HepG2 (cell line): ENCODE results near the gene TUG1. TPM values are rescaled to one million over a fixed set of nuclear protein-coding genes. Genes with fewer than 3 reads are reported as not detected.

Source experiments
- ATAC-seq: fragments of 200-7000 bp; cut with Tn5 transposase; 3 replicates; pipeline ENCODE4 v1.9.1; 2020; ENCODE audit warnings: mild to moderate bottlenecking, moderate library complexity
- BruUV-seq: library from RNA; stranded (reverse); fragments of 400-500 nt; replicated peaks from 2 replicates; lab custom pipeline; 2021; lab: Mats Ljungman, UMichigan
- CTCF ChIA-PET: fragments of 300-600 bp; formaldehyde crosslinking; extraction: SDS; loops from one replicate; lab custom pipeline; 2021; ENCODE audit warnings: low total read pairs, inconsistent platforms, low intra/inter-chr PET ratio; lab: Yijun Ruan, JAX
- POLR2A ChIA-PET: fragments of 350-600 bp; sonication (Branson Sonifier 250); formaldehyde crosslinking; loops from one replicate; lab custom pipeline; 2020; ENCODE audit warnings: antibody characterized with exemption, inconsistent platforms; lab: Yijun Ruan, JAX
- DNase-seq: peaks from one replicate; pipeline ENCODE4 v3.0.0-alpha.2; 2015; ENCODE audit warnings: low spot score
- FAIRE-seq: peaks from 3 replicates; lab custom pipeline; 2011; peaks lifted over from hg19 to GRCh38; lab: Jason Lieb, UNC
- H2AFZ ChIP-seq: one replicate; pipeline ENCODE4 v1.6.1; 2011; ENCODE audit warnings: low read length, inconsistent platforms
- H3K27ac ChIP-seq: fragments of 300-600 bp; 3 replicates; pipeline ENCODE4 v1.8.0; 2011; ENCODE audit warnings: mixed run types, mild to moderate bottlenecking, mixed read lengths, low read length, inconsistent platforms; ENCODE audit not compliant: insufficient read depth; ENCODE audit errors: extremely low read length
- H3K27me3 ChIP-seq, 2 experiments: fragments of 200-600 bp in 1 of 2; 2 replicates in 1 of 2; 3 replicates in 1 of 2; pipeline versions ENCODE4 v1.6.0 to v1.8.0; 2011; ENCODE audit warnings: low read length in 2 of 2, mild to moderate bottlenecking in 2 of 2, moderate library complexity in 2 of 2, inconsistent platforms in 1 of 2; ENCODE audit not compliant: insufficient read depth in 2 of 2, control insufficient read depth in 1 of 2
- H3K36me3 ChIP-seq, 2 experiments: fragments of 200-600 bp in 1 of 2; replicated peaks in 1 of 2; 2 replicates in 1 of 2; 3 replicates in 1 of 2; pipeline versions ENCODE4 v1.5.1 to v1.8.0; 2011; ENCODE audit warnings: low read length in 2 of 2, inconsistent platforms in 1 of 2; ENCODE audit not compliant: insufficient read depth in 2 of 2, control insufficient read depth in 1 of 2
- H3K4me1 ChIP-seq: 2 replicates; pipeline ENCODE4 v1.5.1; 2012; ENCODE audit warnings: low read length, inconsistent platforms; ENCODE audit not compliant: insufficient read depth
- H3K4me2 ChIP-seq: 2 replicates; pipeline ENCODE4 v1.6.0; 2011; ENCODE audit warnings: low read depth, low read length, inconsistent platforms
- H3K4me3 ChIP-seq, 3 experiments: fragments of 200-600 bp in 1 of 3; sonication (generic), shearing (Covaris generic) in 1 of 3; replicated peaks in 1 of 3; 2 replicates each; pipeline ENCODE4 v1.5.1; 2011 to 2016; ENCODE audit warnings: low read length in 3 of 3, inconsistent platforms in 2 of 3, low read depth in 2 of 3, mild to moderate bottlenecking in 2 of 3, control low read depth in 1 of 3, mixed read lengths in 1 of 3; ENCODE audit not compliant: insufficient read depth in 1 of 3
- H3K79me2 ChIP-seq: one replicate; pipeline ENCODE4 v1.6.1; 2011; ENCODE audit warnings: low read length, inconsistent platforms; ENCODE audit not compliant: insufficient read depth
- H3K9ac ChIP-seq: 2 replicates; pipeline ENCODE4 v1.6.0; 2011; ENCODE audit warnings: mild to moderate bottlenecking, low read depth, low read length, inconsistent platforms; ENCODE audit not compliant: insufficient read depth
- H3K9me3 ChIP-seq: 2 replicates; pipeline ENCODE4 v1.5.1; 2012; ENCODE audit warnings: mild to moderate bottlenecking, low read length
- H4K20me1 ChIP-seq: 2 replicates; pipeline ENCODE4 v1.6.0; 2011; ENCODE audit warnings: inconsistent platforms, mild to moderate bottlenecking, low read length, moderate library complexity; ENCODE audit not compliant: insufficient read depth
- CBFB ChIP-seq: sonication (generic); formaldehyde crosslinking; IDR thresholded peaks from 2 replicates; pipeline ENCODE4 v1.4.0; 2020; ENCODE audit warnings: missing genetic modification reagents
- MZF1 ChIP-seq: sonication (generic); formaldehyde crosslinking; IDR thresholded peaks from 2 replicates; pipeline ENCODE4 v1.8.1; 2023; ENCODE audit warnings: mild to moderate bottlenecking, missing genetic modification reagents, borderline replicate concordance
- RFX1 ChIP-seq: fragments of 450-650 bp; IDR thresholded peaks from 2 replicates; pipeline ENCODE4 v1.6.1; 2017
- SNAPC5 ChIP-seq: sonication (generic); formaldehyde crosslinking; IDR thresholded peaks from 2 replicates; pipeline ENCODE4 v1.8.1; 2023; ENCODE audit warnings: mild to moderate bottlenecking, missing genetic modification reagents, borderline replicate concordance
- THAP8 ChIP-seq: sonication (generic); formaldehyde crosslinking; IDR thresholded peaks from 2 replicates; pipeline ENCODE4 v1.5.1; 2020; ENCODE audit warnings: missing genetic modification reagents, mild to moderate bottlenecking, borderline replicate concordance
- ZNF329 ChIP-seq: sonication (generic); formaldehyde crosslinking; IDR thresholded peaks from 2 replicates; pipeline ENCODE4 v1.9.0; 2021; ENCODE audit warnings: low read depth, mild to moderate bottlenecking, missing genetic modification reagents
- ZNF337 ChIP-seq: sonication (generic); formaldehyde crosslinking; IDR thresholded peaks from 2 replicates; pipeline ENCODE4 v1.5.1; 2020; ENCODE audit warnings: missing genetic modification reagents, low read depth, mild to moderate bottlenecking, borderline replicate concordance
- ZNF441 ChIP-seq: sonication (generic); formaldehyde crosslinking; IDR thresholded peaks from 2 replicates; pipeline ENCODE4 v1.7.0; 2021; ENCODE audit warnings: missing genetic modification reagents, borderline replicate concordance
- ZNF570 ChIP-seq: sonication (generic); formaldehyde crosslinking; IDR thresholded peaks from 2 replicates; pipeline ENCODE4 v1.4.0; 2020; ENCODE audit warnings: mild to moderate bottlenecking, missing genetic modification reagents, borderline replicate concordance
- ZNF7 ChIP-seq: IDR thresholded peaks from 2 replicates; pipeline ENCODE4 v1.6.1; 2016; ENCODE audit warnings: missing biosample characterization, missing genetic modification reagents
- WGBS: methylation state at CpG from one replicate; pipeline ENCODE4 v1.1.6; 2017; ENCODE audit warnings: low lambda C conversion rate; 5-methylcytosine and 5-hydroxymethylcytosine counted together
- in situ Hi-C: cut with HindIII; loops from 2 replicates; pipeline ENCODE4 v1.10.0; 2017; ENCODE audit warnings: low pct_unique_long_range_greater_than_20kb; ENCODE audit not compliant: extremely low pct_ligation_motif_present
- intact Hi-C: fragments of 100-400 bp; cut with micrococcal nuclease; formaldehyde crosslinking; loops from one replicate; pipeline ENCODE4 v1.10.0; 2022; ENCODE audit not compliant: unreplicated experiment
- polyA plus RNA-seq, 8 experiments: library from polyadenylated mRNA; depleted of rRNA in 3 of 8; stranded (reverse) in 7 of 8; unstranded in 1 of 8; fragments of >200 nt; fragmentation: Illumina TruSeq in 4 of 8; extraction: Trizol in 4 of 8; gene quantifications; 2 replicates each; pipeline versions ENCODE4 v1.2.1 to v1.2.3, GENCODE V29; 2011 to 2016; ENCODE audit warnings: low read depth in 4 of 8, missing spikeins in 1 of 8, mixed read lengths in 1 of 8; ENCODE audit not compliant: insufficient read depth in 1 of 8
- total RNA-seq, 5 experiments: library from RNA; depleted of rRNA; stranded (reverse); fragments of >200 nt; fragmentation: Illumina TruSeq; extraction: Trizol; gene quantifications; 2 replicates each; pipeline ENCODE4 v1.2.3, GENCODE V29; 2016; ENCODE audit warnings: low read depth in 1 of 5

TUG1 gene
- total and polyA plus RNA-seq, 2 of the 13 experiments (the other 11 are each of a cell fraction or from before 2014, with no cell fraction given) = 35.2 to 122 TPM

GRCh38 chr22:30978304-30978962 lies 9.4 kb downstream of the TUG1 start (continued):
- TF ChIP-seq ZNF441 (CRISPR knock-in tag) = no peak
- no peak for TF ChIP-seq SNAPC5 (CRISPR knock-in tag)
- TF ChIP-seq THAP8 (CRISPR knock-in tag) = no peak
- no peak for TF ChIP-seq CBFB (CRISPR knock-in tag)
- peak; percentile 97 for TF ChIP-seq ZNF329
- TF ChIP-seq ZNF337 (CRISPR knock-in tag) = no peak
- TF ChIP-seq, all 625 proteins: peak for 6

- H3K79me2 ChIP-seq = no peaks in the 10 kb centered on the region
- no peaks in the 10 kb centered on the region for H3K27me3 ChIP-seq
- no peak for DNase-seq
- in situ Hi-C loops = no loop called here
- POLR2A ChIA-PET = interaction anchor here (4.9 kb wide), 1 partner anchor 11 kb away, joined by 29 read pairs; the partner anchor contains the start of genes MORC2 and TUG1
- no TSS peak for BruUV-seq
- H4K20me1 ChIP-seq = no peaks in the 10 kb centered on the region
- H3K27ac ChIP-seq = no peak overlapping the region
- no peak for FAIRE-seq
- no peaks in the 10 kb centered on the region for H3K9me3 ChIP-seq
- H3K36me3 ChIP-seq = peaks cover 2 to 9% of the 10 kb centered on the region in 2 experiments; a peak in 4 of 5 replicates
- CTCF ChIA-PET = no interaction called here
- intact Hi-C loops = loop anchor here (5.0 kb wide), 1 partner anchor 102 kb away; the partner anchor contains the start of gene SMTN
- WGBS = 41% methylated on average over 3 of the region's 3 CpGs
- no peak overlapping the region for H3K4me3 ChIP-seq
- H3K4me1 ChIP-seq = peaks cover 26% of the 10 kb centered on the region
- H2AFZ ChIP-seq = no peak overlapping the region
- ATAC-seq = peak; percentile 57; the same call in 2 of the 3 replicates
- TF ChIP-seq RFX1 (no peak), ZNF570 (CRISPR knock-in tag) (no peak), MZF1 (no peak), ZNF7 (CRISPR knock-in tag) (0 out of 2 replicates have a peak, but pooled peaks have one; percentile 61)
- no peak overlapping the region for H3K4me2 ChIP-seq
- no peak overlapping the region for H3K9ac ChIP-seq
Observed at GRCh38 chr22:30979932-30980331, 10.9 kb downstream of the TUG1 start.
